SK-N-SH (cell line): Measurements from ENCODE around the gene ME3. TPM values are rescaled to one million over a fixed set of nuclear protein-coding genes. Genes with fewer than 3 reads are reported as not detected.

Experiments used
- CTCF ChIA-PET: fragments of 300-600, 350-600 bp; formaldehyde crosslinking; extraction: SDS; loops from one replicate; lab custom pipeline; 2021; lab: Yijun Ruan, JAX
- POLR2A ChIA-PET: fragments of 350-600 bp; sonication (Branson Sonifier 250); formaldehyde crosslinking; extraction: SDS; loops from one replicate; lab custom pipeline; 2020; ENCODE audit warnings: antibody characterized with exemption, inconsistent platforms; lab: Yijun Ruan, JAX
- DNase-seq: peaks from one replicate; pipeline ENCODE4 v3.0.0; 2012
- H2AFZ ChIP-seq: fragments of 200-600 bp; sonication (generic); 2 replicates; pipeline ENCODE4 v1.8.1; 2016; ENCODE audit warnings: antibody characterized with exemption, mild to moderate bottlenecking, low read depth
- H3F3A ChIP-seq: fragments of 200-600 bp; sonication (generic); replicated peaks from 2 replicates; pipeline ENCODE3; 2016; ENCODE audit warnings: antibody characterized with exemption, mild to moderate bottlenecking; ENCODE audit not compliant: insufficient read depth
- H3K27ac ChIP-seq, 2 experiments: fragments of 200-500 bp in 1 of 2; fragments of 200-600 bp in 1 of 2; sonication (Bioruptor generic) in 1 of 2; sonication (generic), shearing (Covaris generic) in 1 of 2; 2 replicates each; pipeline versions ENCODE4 v1.5.1 to v1.6.1; 2014 to 2016; ENCODE audit warnings: low read depth in 2 of 2, inconsistent platforms in 1 of 2, low read length in 1 of 2, mild to moderate bottlenecking in 1 of 2, mixed read lengths in 1 of 2
- H3K27me3 ChIP-seq: fragments of 200-600 bp; sonication (generic), shearing (Covaris generic); 2 replicates; pipeline ENCODE4 v1.6.1; 2016; ENCODE audit warnings: mixed run types; ENCODE audit not compliant: insufficient read depth
- H3K36me3 ChIP-seq, 2 experiments: fragments of 200-500 bp in 1 of 2; fragments of 200-600 bp in 1 of 2; sonication (Bioruptor generic) in 1 of 2; sonication (generic) in 1 of 2; replicated peaks in 1 of 2; 2 replicates each; pipeline versions ENCODE3 to v1.5.1; 2014 to 2016; ENCODE audit warnings: low read length in 1 of 2, mild to moderate bottlenecking in 1 of 2; ENCODE audit not compliant: insufficient read depth in 2 of 2, control insufficient read depth in 1 of 2
- H3K4me1 ChIP-seq, 2 experiments: fragments of 200-500 bp in 1 of 2; fragments of 200-600 bp in 1 of 2; sonication (Bioruptor generic) in 1 of 2; sonication (generic), shearing (Covaris generic) in 1 of 2; 2 replicates each; pipeline versions ENCODE4 v1.5.1 to v1.6.1; 2014 to 2016; ENCODE audit warnings: low read depth in 1 of 2, low read length in 1 of 2, mixed run types in 1 of 2; ENCODE audit not compliant: insufficient read depth in 2 of 2, control insufficient read depth in 1 of 2
- H3K4me2 ChIP-seq: fragments of 200-600 bp; sonication (generic), shearing (Covaris generic); 2 replicates; pipeline ENCODE4 v1.6.1; 2017; ENCODE audit warnings: mixed run types
- H3K4me3 ChIP-seq, 2 experiments: fragments of 200-500 bp in 1 of 2; fragments of 200-600 bp in 1 of 2; sonication (Bioruptor generic) in 1 of 2; sonication (generic), shearing (Covaris generic) in 1 of 2; 2 replicates each; pipeline versions ENCODE4 v1.5.1 to v1.8.1; 2014 to 2016; ENCODE audit warnings: low read depth in 2 of 2, inconsistent platforms in 1 of 2, low read length in 1 of 2, mild to moderate bottlenecking in 1 of 2, mixed read lengths in 1 of 2, moderate library complexity in 1 of 2
- H3K79me2 ChIP-seq: fragments of 200-600 bp; sonication (generic); 2 replicates; pipeline ENCODE4 v1.8.1; 2017; ENCODE audit warnings: mild to moderate bottlenecking; ENCODE audit not compliant: insufficient read depth
- H3K9ac ChIP-seq: fragments of 200-600 bp; sonication (generic); 2 replicates; pipeline ENCODE4 v1.6.1; 2017; ENCODE audit warnings: mixed run types
- H3K9me2 ChIP-seq: fragments of 200-600 bp; sonication (generic); 2 replicates; pipeline ENCODE4 v1.6.1; 2017; ENCODE audit warnings: mixed run types
- H3K9me3 ChIP-seq: fragments of 200-600 bp; sonication (generic); 2 replicates; pipeline ENCODE4 v1.6.1; 2017; ENCODE audit warnings: mixed run types, mild to moderate bottlenecking, moderate library complexity
- H4K20me1 ChIP-seq: fragments of 200-600 bp; sonication (generic); 2 replicates; pipeline ENCODE4 v1.6.1; 2017; ENCODE audit warnings: mild to moderate bottlenecking, mixed run types; ENCODE audit not compliant: insufficient read depth
- CHD2 ChIP-seq: fragments of 150-350 bp; IDR thresholded peaks from 2 replicates; pipeline ENCODE4 v1.6.1; 2018; ENCODE audit warnings: low read length; ENCODE audit not compliant: partially characterized antibody
- EP300 ChIP-seq, 2 experiments: IDR thresholded peaks; 2 replicates each; pipeline versions ENCODE4 v1.4.0 to v1.6.1; 2012; ENCODE audit warnings: borderline replicate concordance in 1 of 2, low read depth in 1 of 2, low read length in 1 of 2
- FOXM1 ChIP-seq: IDR thresholded peaks from 2 replicates; pipeline ENCODE4 v1.4.0; 2012; ENCODE audit warnings: low read depth, mild to moderate bottlenecking
- GABPA ChIP-seq: IDR thresholded peaks from 2 replicates; pipeline ENCODE4 v1.4.0; 2012; ENCODE audit warnings: low read depth, mild to moderate bottlenecking
- JUND ChIP-seq: IDR thresholded peaks from 2 replicates; pipeline ENCODE4 v1.4.0; 2012
- MEF2A ChIP-seq: IDR thresholded peaks from 2 replicates; pipeline ENCODE4 v1.4.0; 2012; ENCODE audit warnings: low read depth, borderline replicate concordance
- MXI1 ChIP-seq: IDR thresholded peaks from 2 replicates; pipeline ENCODE4 v1.6.1; 2012; ENCODE audit warnings: mild to moderate bottlenecking, low read depth, low read length, improper control_type of control experiment
- RAD21 ChIP-seq: IDR thresholded peaks from 2 replicates; pipeline ENCODE4 v1.6.1; 2012; ENCODE audit warnings: mild to moderate bottlenecking, low read length
- RCOR1 ChIP-seq: fragments of 150-350 bp; IDR thresholded peaks from 2 replicates; pipeline ENCODE4 v1.6.1; 2017; ENCODE audit warnings: antibody characterized with exemption, low read length
- RXRA ChIP-seq: IDR thresholded peaks from 2 replicates; pipeline ENCODE4 v1.4.0; 2012; ENCODE audit warnings: low read depth, mild to moderate bottlenecking, borderline replicate concordance
- SMC3 ChIP-seq: IDR thresholded peaks from 2 replicates; pipeline ENCODE4 v1.6.1; 2012; ENCODE audit warnings: low read depth, low read length, improper control_type of control experiment
- TAF1 ChIP-seq: IDR thresholded peaks from 2 replicates; pipeline ENCODE4 v1.6.1; 2012; ENCODE audit warnings: low read depth, mild to moderate bottlenecking, low read length, moderate library complexity, borderline replicate concordance
- TCF12 ChIP-seq: IDR thresholded peaks from 2 replicates; pipeline ENCODE4 v1.4.0; 2012
- WGBS: methylation state at CpG from one replicate; pipeline ENCODE4 v1.1.6; 2017; ENCODE audit warnings: low lambda C conversion rate; 5-methylcytosine and 5-hydroxymethylcytosine counted together
- polyA plus RNA-seq, 3 experiments: library from polyadenylated mRNA; depleted of rRNA; stranded (reverse); fragments of >200 nt; gene quantifications; 2 replicates each; pipeline ENCODE4 v1.2.3, GENCODE V29; 2012
- TF ChIP-seq, protein P1 (sequence below): fragments of 200-600 bp; sonication (generic); IDR thresholded peaks from 2 replicates; pipeline ENCODE4 v1.6.1; 2017; ENCODE audit warnings: antibody characterized with exemption, mild to moderate bottlenecking, moderate library complexity
- TF ChIP-seq, protein P2 (sequence below): IDR thresholded peaks from 2 replicates; pipeline ENCODE4 v1.4.0; 2012; ENCODE audit warnings: low read depth, borderline replicate concordance
- TF ChIP-seq, protein P3 (sequence below): fragments of 150-350 bp; IDR thresholded peaks from 2 replicates; pipeline ENCODE4 v1.6.1; 2016; ENCODE audit warnings: mild to moderate bottlenecking, low read depth, low read length

ME3 gene
- polyA plus RNA-seq, 1 of the 3 experiments (the other 2 are of a cell fraction): 22.0 TPM

DNA sequence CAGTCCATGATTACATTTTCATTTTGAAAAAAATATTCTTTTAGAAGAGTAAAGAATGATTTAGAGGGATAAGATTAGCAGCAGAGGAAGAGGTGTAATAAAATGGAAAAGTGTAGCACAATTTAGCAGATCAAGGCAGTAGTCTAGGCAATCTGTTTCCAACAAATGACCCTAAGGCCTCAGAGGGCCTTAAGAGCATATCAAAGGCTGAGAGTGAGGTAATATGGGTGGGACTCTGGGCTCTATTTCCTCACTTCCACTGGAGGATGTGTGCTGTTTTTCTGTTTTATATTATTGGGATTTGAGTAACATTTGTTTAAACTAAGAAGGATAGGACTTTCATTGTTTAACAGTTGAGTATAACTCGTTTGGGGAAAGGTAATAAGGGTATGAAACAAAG lies 269.0 kb downstream of the ME3 start:
- 68% methylated on average over 1 of the region's 1 CpG for WGBS

DNA sequence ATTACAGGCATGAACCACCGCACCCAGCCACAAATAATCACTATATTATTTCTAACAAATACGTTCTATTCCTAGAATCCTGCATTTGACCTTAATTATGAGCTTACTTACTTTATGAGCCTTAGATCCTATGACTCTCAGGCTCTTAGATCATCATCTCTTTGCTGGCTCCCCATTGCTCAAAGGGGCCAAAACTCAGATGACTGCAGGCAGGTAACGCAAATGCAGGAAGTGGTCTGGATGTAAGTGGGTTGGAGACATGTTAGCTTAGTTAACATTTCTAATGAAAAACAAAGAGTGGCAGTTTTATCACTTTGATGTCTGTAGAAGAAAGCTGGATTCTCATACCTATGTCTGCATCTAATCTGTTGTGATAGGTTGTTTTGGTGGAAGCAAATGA lies 274.3 kb downstream of the ME3 start:
- Histone ChIP-seq H3K4me2 (no peak overlapping the region), H3K4me1 (peaks cover 0 to 7% of the 10 kb centered on the region in 2 experiments; a peak in 1 of 4 replicates), H3K27me3 (no peaks in the 10 kb centered on the region), H2AFZ (no peak overlapping the region), H3K27ac (no peak overlapping the region), H4K20me1 (no peaks in the 10 kb centered on the region), H3K4me3 (no peak overlapping the region), H3K9me2 (no peaks in the 10 kb centered on the region), H3K9ac (no peak overlapping the region), H3F3A (no peaks in the 10 kb centered on the region), H3K36me3 (no peaks in the 10 kb centered on the region), H3K9me3 (no peaks in the 10 kb centered on the region), H3K79me2 (no peaks in the 10 kb centered on the region)
- 94% methylated on average over 3 of the region's 3 CpGs for WGBS
- no peak for DNase-seq
- TF ChIP-seq MEF2A: no peak
- no peak for TF ChIP-seq TCF12
- TF ChIP-seq EP300 (IDR thresholded peaks at IDR 0.05; ENCODE audit: borderline replicate concordance in 1 of 2, low read depth in 1 of 2, low read length in 1 of 2): no peak
- no peak for TF ChIP-seq RCOR1
- TF ChIP-seq, protein P1, sequence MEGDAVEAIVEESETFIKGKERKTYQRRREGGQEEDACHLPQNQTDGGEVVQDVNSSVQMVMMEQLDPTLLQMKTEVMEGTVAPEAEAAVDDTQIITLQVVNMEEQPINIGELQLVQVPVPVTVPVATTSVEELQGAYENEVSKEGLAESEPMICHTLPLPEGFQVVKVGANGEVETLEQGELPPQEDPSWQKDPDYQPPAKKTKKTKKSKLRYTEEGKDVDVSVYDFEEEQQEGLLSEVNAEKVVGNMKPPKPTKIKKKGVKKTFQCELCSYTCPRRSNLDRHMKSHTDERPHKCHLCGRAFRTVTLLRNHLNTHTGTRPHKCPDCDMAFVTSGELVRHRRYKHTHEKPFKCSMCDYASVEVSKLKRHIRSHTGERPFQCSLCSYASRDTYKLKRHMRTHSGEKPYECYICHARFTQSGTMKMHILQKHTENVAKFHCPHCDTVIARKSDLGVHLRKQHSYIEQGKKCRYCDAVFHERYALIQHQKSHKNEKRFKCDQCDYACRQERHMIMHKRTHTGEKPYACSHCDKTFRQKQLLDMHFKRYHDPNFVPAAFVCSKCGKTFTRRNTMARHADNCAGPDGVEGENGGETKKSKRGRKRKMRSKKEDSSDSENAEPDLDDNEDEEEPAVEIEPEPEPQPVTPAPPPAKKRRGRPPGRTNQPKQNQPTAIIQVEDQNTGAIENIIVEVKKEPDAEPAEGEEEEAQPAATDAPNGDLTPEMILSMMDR: no peak
- no peak for TF ChIP-seq GABPA
- TF ChIP-seq RXRA: no peak
- TF ChIP-seq JUND: no peak
- TF ChIP-seq MXI1: no peak
- TF ChIP-seq, protein P2, sequence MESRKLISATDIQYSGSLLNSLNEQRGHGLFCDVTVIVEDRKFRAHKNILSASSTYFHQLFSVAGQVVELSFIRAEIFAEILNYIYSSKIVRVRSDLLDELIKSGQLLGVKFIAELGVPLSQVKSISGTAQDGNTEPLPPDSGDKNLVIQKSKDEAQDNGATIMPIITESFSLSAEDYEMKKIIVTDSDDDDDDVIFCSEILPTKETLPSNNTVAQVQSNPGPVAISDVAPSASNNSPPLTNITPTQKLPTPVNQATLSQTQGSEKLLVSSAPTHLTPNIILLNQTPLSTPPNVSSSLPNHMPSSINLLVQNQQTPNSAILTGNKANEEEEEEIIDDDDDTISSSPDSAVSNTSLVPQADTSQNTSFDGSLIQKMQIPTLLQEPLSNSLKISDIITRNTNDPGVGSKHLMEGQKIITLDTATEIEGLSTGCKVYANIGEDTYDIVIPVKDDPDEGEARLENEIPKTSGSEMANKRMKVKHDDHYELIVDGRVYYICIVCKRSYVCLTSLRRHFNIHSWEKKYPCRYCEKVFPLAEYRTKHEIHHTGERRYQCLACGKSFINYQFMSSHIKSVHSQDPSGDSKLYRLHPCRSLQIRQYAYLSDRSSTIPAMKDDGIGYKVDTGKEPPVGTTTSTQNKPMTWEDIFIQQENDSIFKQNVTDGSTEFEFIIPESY: no peak
- TF ChIP-seq RAD21: no peak
- no peak for TF ChIP-seq FOXM1
- TF ChIP-seq SMC3: no peak
- no peak for TF ChIP-seq TAF1
- ChIA-PET CTCF (interaction anchor here (0.7 kb wide), 1 partner anchor 1485 kb away, joined by 3 read pairs; no protein-coding TSS in a partner anchor), POLR2A (no interaction called here)

More for the DNA sequence above, 269.0 kb downstream of the ME3 start:
- ChIA-PET POLR2A (no interaction called here), CTCF (interaction anchor here (0.6 kb wide), 1 partner anchor 1807 kb away, joined by 3 read pairs; no protein-coding TSS in a partner anchor)
- H3K4me1 ChIP-seq: no peaks in the 10 kb centered on the region
- H3K27me3 ChIP-seq: no peaks in the 10 kb centered on the region
- H3K36me3 ChIP-seq: no peaks in the 10 kb centered on the region
- no peaks in the 10 kb centered on the region for H4K20me1 ChIP-seq
- no peaks in the 10 kb centered on the region for H3K79me2 ChIP-seq
- H3K27ac ChIP-seq: no peak overlapping the region
- H3K9me3 ChIP-seq: no peaks in the 10 kb centered on the region
- H3K4me2 ChIP-seq: no peak overlapping the region
- no peak overlapping the region for H3K4me3 ChIP-seq
- no peak overlapping the region for H2AFZ ChIP-seq
- H3F3A ChIP-seq: no peaks in the 10 kb centered on the region
- H3K9me2 ChIP-seq: no peaks in the 10 kb centered on the region
- no peak overlapping the region for H3K9ac ChIP-seq
- TF ChIP-seq, protein P3, sequence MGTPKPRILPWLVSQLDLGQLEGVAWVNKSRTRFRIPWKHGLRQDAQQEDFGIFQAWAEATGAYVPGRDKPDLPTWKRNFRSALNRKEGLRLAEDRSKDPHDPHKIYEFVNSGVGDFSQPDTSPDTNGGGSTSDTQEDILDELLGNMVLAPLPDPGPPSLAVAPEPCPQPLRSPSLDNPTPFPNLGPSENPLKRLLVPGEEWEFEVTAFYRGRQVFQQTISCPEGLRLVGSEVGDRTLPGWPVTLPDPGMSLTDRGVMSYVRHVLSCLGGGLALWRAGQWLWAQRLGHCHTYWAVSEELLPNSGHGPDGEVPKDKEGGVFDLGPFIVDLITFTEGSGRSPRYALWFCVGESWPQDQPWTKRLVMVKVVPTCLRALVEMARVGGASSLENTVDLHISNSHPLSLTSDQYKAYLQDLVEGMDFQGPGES: no peak
- TF ChIP-seq CHD2 (no peak), TCF12 (no peak)
- TF ChIP-seq, all 33 proteins: peak for 0
- no peak for DNase-seq
